Body of pancreas (tissue), 4 donors: Measurements from ENCODE around the gene FOXO3.

Source experiments
- CTCF ChIP-seq, 7 experiments: fragments of 450-650 bp in 4 of 7; fragments of 200-600 bp in 3 of 7; sonication (generic) in 3 of 7; IDR thresholded peaks; one replicate each; pipeline ENCODE4 v1.5.1; 2016 to 2019; ENCODE audit warnings: antibody characterized with exemption in 7 of 7
- POLR2A ChIP-seq, 3 donors: fragments of 450-650 bp; IDR thresholded peaks; one replicate each; pipeline ENCODE4 v1.6.1; 2016; ENCODE audit warnings: antibody characterized with exemption in 3 of 3, mild to moderate bottlenecking in 2 of 3

- TF ChIP-seq CTCF (IDR thresholded peaks at IDR 0.05) (no peak), POLR2A (IDR thresholded peaks at IDR 0.05) (no peak)
Observed at GRCh38 chr6:108616973-108617372, 56.3 kb downstream of the FOXO3 start.
